Superior temporal gyrus (tissue), 1 donor: Measurements from ENCODE around the gene CELF2.
"Not testable (repeated sequence)": the region's sequence is repeated elsewhere in the genome, so short reads cannot be mapped to it uniquely, and the experiment has no call there.

ENCODE experiments used
- DNase-seq: peaks from one replicate; pipeline ENCODE4 v3.0.0-alpha.2; 2016; ENCODE audit errors: extremely low spot score

CELF2 gene

DNA sequence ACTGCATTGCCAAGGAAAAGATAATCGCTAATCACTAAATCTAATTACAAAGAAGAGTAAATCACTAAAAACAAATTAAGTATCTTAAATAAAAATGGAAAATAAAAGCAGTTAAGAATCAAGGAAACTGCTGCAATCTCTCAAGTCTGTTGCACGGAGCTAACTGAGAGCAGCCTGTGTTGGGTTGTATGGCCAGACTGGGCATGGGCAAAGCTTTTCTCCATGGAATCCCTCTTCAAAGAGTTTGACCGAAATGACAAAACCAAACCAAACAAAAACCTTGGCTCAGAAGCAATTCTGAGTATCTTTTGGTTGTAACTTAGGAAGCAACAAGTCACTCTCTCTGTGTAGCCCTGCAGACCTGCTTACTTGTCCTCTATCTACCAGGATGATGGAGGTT is 78.8 kb downstream of the CELF2 start:
- DNase-seq, result no peak

DNA sequence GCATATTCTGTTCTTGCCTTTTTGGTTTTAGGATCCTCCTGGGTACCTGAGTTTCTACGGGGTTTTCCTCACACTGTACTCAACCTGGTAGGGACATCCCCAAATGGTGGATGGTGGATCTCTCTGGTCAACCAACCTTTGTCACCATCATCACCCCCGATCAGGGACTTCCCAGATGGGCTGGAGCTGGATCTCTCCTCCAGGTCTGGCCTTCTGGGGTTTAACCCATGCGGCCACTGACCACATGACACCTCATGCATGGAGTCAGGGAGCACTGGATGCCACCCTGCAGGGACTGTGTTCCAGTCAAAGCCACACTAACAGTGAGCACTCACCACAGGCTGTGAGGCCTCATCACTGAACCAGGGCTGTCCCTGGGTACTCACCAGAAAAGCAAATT is 80.0 kb downstream of the CELF2 start:
- DNase-seq, result no peak

DNA sequence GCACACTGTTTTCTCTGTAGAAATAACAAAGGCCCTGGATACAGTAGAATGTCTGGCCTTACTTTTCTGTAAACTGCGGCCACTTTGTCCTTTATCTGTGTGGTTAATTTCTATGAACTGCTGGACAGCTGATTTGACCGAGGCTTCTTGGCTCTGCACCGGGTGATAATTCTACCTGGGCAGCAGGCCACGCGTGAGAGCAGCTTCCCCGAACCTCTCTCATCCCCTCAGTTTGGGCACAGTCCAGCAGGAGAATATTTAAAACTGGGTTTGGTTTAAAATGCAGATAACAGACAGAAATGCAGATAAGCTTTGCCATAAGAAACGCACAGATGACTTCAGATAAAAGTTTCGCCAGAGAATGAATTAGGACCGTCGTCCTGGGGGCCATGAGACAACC is 81.0 kb downstream of the CELF2 start:
- no peak for DNase-seq

DNA sequence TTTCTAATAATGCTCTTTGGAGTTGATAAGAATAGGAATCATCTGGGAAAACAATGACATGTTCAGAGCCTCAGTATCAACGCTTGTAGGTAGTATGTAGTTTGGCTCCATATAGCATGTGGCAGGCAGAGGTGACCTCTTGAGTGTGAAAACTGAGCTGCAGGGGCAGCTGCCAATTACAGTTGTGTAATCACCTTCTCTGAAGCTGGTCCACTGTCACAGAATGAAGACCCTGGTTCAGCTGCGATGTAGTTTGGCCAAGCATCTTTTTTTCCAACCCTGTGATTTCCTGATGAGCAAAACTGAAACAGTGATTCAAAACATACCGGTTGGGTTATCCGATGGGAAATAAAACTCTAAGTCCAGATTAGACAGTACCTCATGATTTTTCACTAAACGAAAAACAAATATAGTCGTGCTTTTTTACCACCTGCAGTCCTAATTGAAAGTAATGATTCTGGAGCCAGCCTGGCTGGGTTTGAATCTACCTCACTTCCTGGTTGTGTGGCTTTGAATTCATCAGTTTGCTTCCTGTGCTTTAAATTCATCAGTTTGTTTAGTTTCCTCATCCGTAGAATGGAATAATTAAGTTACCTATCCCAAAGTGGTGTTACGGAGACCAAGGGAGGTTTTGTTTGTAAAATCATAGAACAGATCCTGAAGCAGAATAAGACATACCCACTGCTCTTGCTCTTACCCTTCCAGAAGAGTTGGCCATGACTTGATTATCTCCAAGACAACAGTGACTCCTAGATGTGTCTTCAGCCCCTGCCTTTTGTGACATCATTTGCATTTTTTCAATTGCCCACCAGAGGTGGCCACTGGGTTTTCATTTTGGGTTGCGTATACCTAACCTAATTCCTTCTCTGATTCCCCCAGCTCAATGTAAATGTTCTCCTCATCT is 87.4 kb downstream of the CELF2 start:
- no peak for DNase-seq

DNA sequence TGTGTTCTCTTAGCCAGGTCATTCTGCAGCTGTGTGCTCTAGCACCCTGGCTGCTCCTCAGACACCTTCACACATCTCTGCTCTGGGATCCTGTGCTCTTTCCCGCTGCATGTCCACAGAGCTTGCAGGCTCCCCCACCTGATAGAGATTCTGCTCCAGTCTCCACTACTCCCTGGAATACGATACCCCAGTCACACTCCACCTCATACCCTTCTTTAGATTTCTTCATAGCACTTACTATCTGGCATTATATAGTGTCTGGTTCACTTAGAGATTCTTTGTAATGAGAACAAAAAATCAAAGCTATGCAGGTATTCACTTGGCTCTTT is 88.0 kb downstream of the CELF2 start:
- no peak for DNase-seq

DNA sequence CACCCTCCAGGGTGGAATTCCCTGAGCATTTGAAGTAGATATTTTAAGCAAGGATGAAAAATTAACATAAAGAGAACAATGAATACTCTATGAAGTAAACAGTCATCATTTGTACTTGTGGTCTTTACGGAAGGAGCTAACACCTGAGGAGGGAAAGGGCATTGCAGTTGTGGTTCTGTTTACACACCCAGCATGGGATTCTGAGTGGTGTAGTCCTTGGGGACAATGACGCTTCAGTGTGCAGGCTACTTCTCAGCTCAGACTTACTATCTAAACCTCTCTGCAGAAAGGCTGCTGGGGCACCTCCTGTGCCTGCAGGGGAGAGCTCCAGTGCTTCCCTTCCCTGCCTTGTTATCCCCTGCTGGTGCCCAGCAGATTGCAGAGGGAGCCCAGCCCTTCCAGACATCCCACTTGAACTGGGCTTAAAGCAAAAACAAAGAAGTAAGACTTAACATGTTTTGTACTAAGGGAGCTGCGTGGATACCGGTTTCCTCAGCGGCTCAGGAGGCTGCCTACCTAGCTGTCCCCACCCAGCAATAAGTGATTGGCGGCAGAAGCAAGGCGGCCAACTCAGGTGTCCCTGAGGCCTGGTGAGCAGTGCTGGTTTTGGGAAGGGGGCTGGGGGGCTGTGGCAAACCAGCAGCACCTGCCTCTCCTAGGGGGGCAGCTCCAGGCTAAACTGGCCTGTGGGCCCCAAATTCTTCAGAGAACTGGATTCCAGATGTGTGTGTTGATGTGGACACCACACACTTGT is 89.1 kb downstream of the CELF2 start:
- DNase-seq, result no peak

DNA sequence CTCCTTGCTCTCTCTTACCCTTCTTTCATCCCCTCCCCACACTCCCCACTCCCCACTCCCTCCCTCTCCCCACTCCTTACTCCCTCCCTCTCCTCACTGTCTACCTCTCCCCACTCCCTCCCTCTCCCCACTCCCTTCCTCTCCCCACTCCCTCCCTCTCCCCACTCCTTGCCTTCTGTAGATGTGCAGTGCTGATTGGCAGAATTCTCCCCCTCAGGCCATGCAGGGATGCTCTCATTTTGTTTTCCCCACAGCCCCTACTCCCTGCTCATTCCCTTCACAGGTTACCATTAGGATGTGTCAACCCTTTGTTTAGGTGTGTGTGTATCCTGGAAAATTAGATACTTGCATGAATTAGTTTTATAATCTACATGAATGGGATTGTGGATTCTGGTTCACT is 90.3 kb downstream of the CELF2 start:
- DNase-seq, result no peak

DNA sequence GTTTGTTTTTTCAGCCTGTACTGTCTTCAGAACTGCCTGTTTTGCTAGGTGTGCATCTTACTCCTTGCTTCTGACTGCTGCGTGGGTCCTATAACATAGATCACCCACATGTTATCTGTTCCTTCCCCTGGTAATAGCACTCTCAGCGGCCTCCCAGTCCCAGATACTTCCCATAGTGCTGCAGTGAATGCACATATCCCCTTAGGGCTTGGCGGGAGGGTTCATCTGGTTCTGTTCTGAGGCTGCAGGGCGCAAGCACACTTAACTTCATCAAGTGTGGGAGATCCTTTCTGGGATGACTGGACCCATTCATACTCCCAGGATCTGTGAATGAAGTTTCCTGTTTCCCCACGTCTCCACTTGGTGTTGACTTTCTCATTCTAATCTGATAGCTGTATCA is 90.7 kb downstream of the CELF2 start:
- DNase-seq, result no peak

DNA sequence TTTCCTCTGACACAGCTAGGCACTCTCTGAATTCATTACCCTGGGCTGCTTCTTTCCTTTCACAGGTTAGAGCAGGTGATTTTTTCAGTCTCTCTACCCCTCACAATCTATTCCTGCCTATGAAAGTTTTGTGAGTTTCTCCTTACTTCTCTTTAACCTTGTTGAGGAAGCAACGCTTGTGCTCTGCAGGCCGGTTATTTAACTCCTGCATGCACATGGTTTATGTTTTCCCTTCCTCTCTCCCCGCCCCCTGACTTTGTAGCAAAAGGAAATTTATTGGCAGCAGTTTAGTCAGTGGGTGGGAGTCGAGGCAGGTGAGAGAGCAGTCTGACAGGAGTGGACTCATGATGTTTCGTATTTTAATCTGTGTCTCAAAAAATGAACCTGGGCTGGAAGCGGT is 91.9 kb downstream of the CELF2 start:
- DNase-seq, result no peak

DNA sequence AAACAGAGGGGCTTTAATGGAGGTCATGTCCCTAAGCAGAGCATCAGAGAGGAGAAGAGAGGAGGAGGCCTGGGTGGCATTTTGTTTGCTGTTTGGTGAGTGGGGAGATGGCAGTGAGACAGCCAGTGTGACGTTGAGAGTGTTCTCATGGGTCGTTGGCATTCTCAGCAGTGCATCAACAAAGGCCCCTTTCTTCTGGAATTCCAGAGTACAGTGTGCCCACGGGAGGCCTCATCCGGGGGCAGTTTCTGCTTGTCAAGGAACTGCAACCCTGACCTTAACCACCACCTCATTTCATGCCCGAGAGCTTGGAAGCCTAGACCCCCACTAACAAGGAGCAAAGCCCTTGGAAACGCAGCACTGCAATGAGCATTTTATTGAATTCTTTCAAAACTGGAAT is 92.9 kb downstream of the CELF2 start:
- no peak for DNase-seq

DNA sequence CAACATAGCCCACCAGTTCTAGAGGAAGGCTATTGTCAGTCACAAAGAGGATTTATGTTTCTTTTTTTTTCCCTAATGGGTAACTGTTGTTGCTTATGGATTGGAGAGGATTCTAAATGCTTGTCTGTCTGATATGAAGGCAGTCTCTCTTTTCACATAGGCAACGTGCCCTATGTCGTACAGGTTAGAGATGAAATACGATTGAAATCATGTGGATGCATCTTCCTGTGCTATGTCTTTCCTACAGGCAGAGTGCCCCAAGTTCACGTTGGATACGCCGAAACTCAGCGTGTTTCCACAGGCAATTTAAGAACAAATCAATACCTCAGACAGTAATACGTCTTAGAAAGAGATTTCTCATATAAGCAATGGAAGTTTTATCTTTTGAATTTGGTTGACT is 93.8 kb downstream of the CELF2 start:
- no peak for DNase-seq

DNA sequence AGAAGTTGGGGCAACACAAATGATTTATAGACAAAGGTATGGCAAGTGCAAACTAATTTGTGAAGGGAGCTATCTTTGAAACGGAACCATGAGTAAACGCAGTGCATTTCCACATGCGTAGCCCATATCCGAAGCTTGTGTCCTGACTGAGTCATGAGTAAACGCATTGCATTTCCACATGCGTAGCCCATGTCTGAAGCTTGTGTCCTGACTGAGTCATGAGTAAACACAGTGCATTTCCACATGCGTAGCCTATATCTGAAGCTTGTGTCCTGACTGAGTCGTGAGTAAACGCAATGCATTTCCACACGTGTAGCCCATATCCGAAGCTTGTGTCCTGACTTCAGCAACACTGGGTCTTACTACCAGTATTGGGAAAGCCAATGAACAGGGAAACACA is 95.0 kb downstream of the CELF2 start:
- no peak for DNase-seq

DNA sequence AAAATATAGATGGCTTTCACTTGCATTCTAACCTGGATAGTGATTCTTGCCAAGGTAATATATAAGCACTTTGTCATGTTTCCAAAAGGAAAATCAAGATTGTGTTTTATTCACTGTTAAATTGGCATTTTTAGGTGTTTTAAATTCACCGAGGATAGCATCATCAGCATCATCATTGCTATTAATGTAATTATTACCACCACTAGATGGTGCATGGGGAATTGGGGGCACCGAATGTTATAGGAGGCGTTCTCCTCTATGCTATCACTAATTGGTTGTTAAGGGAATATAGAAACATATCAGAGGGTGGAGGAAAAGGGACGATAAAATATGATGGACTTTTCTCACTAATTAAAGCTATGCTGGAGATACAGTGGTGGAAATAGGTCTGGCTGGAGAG is 95.5 kb downstream of the CELF2 start:
- DNase-seq, result no peak

DNA sequence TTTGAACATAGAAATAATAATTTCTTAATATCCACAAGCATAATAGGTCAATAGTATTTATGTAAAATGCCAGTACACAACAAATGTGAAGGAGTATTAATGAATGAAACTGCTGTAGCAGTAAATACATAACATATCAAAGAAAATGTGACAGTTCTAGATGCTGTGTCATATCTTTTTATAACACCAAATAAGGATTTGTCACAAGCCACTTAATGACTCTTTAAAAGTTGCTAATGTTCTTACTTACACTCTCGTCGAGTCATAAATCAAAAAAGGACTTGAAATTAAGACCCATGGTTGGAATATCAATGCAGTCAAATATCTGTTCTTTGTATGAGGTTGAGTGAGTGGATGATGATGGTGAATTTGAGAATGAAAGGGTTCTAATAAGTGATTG is 96.6 kb downstream of the CELF2 start:
- DNase-seq, result no peak

DNA sequence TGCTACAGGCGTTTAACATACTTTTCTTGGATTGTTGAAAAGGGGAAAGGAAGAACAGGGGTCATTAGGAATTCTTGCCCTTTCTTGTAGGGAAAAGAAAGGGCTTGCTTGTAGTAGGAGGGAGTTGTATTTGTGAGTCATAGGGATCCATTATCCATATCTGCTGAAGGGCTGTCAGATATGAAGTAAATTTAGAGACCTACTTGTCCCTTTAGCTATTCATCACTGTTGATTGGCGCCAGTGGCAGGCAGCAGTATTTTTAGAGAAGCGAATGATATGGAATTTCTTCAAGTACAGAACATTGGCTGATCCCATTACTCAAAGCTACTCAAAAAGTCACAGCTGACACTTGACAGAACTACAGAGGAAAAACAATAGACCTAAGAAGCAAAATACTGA is 97.7 kb downstream of the CELF2 start:
- no peak for DNase-seq

DNA sequence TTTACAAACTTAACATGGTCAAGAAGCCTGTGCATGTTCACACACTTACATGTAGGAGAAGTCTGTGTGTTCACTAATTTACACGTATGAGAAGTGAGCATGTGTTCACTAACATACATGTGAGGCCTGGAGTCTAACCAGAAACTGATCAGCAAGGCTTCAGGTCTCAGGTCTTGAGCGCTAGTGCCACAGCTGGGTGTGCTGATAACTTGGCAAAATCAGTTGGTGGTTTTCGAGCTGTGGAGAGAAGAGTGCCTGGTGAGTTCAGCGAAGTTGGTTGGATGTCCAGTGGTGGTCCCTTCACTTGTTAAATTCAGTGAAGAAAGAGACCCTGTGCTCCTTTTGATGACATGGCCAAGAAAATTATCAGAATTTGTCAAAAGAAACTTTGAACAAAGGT is 98.7 kb downstream of the CELF2 start:
- no peak for DNase-seq

DNA sequence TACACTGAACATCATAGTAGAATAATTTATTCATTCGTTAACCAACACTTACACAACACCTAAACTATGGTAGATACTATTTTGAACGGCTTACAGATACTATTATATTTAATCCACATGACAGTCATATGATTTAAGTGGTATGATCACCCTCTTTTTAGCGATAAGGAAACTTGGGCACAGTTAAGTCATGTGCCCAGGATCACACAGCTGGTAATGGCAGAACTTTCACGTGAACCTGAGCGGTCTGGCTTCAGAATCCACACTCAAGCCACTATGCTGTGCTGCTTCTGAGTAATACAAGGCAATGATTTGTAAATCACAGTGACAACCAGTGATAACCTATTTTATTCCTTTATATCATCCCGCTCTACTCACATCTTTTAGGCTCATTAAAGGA is 99.1 kb downstream of the CELF2 start:
- DNase-seq, result no peak

DNA sequence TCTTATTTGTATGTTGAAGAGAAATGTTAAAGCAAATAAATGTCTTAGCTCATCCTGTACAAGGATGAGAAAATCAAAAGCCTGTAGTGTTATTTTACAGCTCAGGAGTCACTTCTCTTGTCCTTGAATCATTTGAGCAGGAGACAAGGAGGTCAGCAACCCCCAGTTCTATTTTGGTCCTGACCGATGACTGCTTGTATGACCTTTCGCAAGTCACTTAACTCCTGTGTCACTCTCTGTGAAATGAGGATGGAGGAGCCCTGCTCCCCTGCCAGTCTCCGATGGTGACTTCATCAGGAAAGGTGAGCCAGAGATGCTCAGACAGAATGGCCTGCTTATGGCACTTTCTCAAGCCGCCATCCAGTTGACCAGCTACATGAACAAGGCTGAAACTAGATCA is 101.0 kb downstream of the CELF2 start:
- no peak for DNase-seq

DNA sequence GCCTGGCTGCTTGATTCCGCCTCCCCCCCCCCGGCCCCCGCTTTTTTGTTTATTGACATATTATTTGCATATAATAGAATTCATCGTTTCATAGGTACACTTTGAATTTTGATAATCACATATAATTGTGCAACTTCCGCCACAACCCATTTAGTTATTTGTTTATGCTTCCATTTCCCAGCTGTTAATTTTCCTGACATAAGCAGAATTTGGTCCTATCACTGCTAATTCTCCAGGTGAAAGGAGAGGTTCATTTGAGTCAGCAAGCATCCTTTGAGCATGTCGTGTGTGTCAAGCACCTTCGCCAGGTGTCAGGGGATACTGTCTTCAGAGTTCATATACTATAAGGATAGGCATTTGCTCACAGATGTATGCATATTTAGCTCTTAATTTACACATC is 102.2 kb downstream of the CELF2 start:
- DNase-seq, result no peak

DNA sequence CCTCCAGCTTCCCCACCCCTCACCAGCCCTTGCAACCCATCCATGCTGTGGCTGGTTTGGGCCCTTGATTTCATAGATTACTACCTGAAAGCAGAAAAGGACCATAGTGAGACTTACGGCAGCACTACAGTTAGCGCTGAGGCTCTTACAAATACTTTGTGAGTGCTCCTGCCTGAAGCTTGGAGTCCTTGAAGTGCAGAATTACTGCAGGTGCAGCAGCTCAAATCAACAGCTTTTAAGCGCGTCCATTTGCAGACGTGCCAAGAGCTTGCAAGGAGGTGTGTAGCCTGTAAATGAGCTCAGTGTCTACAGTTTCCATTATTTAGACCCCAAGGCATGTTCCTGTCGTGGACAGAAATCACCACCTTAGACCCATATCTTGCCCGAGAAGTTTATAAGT is 103.0 kb downstream of the CELF2 start:
- DNase-seq, result no peak

DNA sequence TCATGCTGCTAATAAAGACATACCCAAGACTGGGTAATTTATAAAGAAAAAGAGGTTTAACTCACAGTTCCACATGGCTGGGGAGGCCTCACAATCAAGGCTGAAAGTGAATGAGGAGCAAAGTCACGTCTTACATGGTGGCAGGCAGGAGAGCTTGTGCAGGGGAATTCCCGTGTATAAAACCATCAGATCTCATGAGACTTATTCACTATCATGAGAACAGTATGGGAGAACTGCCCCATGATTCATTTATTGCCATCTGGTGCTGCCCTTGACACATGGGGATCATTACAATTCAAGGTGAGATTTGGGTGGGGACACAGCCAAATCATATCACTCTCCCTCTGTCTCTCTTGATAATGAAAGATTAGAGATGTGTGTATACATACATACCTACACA is 106.2 kb downstream of the CELF2 start:
- not testable (repeated sequence) for DNase-seq

DNA sequence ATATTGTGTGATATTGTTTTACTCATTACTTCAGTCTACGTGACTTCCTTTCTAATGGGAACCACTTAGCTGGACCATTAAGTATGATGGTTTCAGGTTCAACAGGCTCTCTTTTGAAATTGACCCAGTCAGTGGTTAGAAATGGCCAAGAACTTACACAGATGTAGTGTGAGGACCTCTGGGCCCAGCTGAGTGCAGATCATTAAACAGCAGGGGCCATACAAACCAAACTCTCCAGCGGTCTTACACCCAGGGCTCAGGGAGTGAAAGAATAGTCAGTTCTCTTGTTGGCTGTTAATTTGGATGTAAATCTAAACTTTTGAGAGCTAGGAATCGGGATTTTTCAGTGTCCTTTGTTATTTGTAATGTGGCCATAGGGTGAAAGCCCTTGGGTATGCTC is 107.3 kb downstream of the CELF2 start:
- DNase-seq, result no peak

DNA sequence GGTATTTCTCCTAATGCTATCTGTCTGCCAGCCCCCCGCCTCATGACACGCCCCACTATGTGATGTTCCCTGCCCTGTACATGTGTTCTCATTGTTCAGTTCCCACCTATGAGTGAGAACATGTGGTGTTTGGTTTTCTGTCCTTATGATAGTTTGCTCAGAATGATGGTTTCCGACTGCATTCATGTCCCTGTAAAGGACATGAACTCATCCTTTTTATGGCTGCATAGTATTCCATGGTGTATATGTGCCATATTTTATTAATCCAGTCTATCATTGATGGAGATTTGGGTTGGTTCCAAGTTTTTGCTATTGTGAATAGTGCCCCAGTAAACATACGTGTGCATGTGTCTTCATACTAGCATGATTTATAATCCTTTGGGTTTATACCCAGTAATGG is 109.3 kb downstream of the CELF2 start:
- DNase-seq, result not testable (repeated sequence)
